GM21447 (cell line): Measurements from ENCODE around the gene ACVR1B.
"Not testable (repeated sequence)": the region's sequence is repeated elsewhere in the genome, so short reads cannot be mapped to it uniquely, and the experiment has no call there.

Experiments used
- ATAC-seq: cut with Tn5 transposase; IDR thresholded peaks from one replicate; pipeline ENCODE4 v1.9.1; 2021; ENCODE audit not compliant: unreplicated experiment

The ACVR1B gene

DNA sequence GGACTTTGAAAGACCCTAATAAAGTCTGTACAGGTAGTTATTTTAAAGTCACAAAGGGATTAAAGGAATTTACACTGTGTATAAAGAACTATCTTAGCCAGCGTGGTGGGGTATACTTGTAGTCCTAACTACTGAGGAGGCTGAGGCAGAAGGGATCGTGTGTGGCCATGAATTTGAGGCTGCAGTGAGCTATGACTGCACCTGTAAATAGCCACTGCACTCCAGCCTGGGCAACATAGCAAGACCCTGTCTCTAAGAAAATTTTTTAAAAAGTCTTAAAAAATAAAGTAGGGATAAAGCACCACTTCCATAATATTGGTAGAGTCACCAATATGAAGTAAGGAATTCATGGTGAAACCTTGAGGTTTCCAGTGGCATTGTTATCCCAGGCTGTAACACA is 18.1 kb downstream of the ACVR1B start:
- no peak for ATAC-seq

DNA sequence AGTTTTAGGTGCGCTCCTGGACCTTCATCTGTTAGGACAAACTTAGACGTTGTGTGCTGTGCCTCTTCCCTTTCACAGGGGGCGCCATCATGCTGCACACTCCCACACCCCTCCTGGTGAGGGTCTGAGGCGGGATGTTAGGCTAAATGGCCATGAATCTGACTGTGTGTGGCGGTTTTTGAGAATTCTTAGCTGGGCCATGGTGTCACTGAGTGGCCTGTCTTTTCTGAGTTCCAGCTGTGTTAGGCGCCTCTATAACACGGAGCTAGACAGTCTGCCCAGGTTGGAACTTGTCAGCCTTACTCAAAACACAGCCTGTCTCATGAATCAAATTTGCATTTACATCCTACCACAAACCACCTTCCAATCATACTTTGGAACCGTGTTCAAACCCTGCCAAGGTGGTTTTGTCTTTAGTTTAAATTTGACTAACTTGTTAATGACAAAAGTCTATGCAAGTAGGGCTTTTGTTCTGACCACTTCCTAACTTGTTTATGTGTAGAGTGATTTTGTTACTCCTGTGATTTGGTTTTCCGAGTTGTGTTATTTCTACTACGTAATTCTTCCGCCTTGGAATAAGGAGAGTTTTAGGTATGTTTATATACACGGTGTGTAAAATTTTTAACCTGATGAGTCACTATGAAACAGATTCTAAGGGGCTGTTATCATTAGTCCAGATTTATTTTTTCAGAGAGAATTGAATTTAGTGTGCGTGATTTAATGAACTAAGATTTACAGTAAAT is 19.6 kb downstream of the ACVR1B start:
- peak; percentile 88 for ATAC-seq

DNA sequence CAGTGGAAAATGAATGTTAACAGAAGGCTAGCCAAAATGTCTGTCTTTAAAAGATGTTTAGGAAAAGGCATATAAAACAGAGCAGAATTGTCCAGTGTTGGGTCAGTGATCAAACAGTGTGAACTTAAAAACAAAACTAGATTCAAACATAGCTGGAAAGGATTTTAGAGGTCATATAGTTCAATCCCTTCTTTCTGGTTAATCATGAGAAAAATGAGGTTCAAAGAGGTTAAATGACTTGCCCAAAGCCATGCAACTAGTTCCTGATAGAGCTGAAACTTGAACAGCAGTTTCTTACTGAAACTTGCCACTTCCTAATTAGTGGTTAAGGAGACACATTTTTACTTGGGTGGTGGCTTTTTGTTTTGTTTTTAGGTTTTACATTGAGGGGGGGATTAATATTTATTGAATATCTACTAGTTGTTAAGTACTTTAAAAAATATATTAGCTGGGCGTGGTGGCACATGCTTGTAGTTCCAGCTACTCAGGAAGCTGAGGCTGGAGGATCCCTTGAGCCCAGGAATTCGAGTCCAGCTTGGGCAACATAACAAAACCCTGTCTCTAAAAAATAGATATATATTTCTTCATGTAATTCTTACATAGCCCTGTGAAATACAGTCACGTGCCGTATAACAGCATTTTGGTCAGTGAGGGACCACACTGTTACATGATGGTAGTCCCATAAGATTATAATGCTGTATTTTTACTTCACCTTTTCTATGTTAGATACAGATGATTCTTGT is 20.4 kb downstream of the ACVR1B start:
- peak; percentile 36 for ATAC-seq

DNA sequence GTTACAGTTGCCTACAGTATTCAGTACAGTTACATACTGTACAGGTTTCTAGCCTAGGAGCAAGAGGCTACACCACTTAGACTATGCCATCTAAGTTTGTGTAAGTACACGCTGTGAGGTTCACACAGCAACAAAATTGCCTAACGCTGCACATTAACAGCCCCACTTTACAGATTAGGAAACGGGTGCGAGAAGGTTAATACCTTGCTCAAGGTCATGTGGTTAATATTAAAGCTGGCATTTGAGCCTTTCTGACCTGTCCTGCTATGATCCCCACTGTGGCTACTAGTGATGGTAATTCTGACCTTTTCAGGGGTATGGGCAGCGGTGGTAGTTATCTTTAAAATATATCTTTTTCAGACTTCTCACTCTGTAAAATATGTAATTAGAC is 20.9 kb downstream of the ACVR1B start:
- no peak for ATAC-seq

DNA sequence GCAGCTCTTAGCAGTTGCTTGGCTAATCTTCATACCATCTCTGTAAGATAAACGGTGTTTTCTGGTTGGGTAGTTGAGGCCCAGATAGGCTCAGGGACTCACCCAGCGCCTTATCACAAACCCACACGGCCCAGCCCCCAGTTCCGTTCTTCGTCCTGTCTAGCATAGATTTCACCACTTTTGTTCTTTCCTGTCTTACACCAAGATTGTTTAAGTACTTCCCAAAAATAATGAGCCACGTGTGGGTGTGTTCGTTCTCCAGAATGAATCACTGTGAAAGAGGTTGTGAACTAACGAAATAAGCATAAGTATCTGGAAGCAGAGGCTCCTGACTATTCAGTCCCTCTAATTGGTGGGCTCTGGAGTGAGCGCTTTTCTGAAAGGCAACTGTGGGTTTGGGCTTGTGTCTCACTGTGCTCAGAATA is 21.4 kb downstream of the ACVR1B start:
- ATAC-seq: no peak

DNA sequence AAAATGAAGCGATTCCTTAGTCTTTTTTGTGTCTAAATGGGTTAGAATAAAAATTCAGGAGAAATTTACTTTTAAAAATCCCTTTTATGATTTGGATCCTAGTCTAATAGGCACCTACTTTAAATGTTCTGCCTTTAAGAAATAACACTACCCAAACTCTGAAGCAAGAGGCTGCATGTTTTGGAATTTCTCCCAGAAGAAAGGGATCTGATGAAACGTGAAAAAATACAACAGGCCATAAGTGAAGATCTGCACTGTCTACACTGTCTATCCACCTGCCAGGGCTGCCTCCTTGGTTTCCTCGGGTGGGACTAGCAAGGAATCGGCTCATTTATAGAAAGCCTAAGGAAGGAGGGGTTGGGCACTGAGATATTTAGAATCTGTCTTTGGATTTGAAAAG is 22.1 kb downstream of the ACVR1B start:
- ATAC-seq: no peak

DNA sequence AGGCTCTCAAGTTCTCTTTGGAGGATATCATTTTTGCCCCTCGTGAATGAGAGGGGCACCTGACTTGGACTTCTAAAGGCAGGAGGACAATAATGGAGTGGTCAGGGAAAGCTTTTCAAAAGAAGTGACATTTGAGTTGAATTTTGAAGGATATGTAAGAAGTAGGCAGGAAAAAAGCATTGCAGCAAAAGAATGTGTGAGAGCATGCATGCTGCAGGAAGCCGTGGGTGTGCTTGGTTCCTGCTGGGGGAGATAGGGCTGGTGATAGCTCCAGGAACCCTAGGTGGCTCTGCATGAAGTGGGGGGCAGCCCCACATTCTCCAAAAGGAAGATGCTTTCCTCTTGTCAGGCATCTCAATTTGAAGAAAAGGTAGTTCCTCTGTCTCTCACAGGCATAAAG is 23.1 kb downstream of the ACVR1B start:
- ATAC-seq: no peak

DNA sequence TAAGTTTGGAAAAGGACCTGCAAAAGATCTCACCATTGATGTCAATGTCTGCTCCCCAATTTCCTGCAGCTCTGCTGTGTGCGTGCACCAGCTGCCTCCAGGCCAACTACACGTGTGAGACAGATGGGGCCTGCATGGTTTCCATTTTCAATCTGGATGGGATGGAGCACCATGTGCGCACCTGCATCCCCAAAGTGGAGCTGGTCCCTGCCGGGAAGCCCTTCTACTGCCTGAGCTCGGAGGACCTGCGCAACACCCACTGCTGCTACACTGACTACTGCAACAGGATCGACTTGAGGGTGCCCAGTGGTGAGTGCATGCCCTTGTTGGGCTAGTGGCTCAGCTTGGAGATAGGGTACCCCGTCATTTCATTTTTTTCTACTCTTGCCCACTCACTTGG is 23.7 kb downstream of the ACVR1B start:
- ATAC-seq: no peak

DNA sequence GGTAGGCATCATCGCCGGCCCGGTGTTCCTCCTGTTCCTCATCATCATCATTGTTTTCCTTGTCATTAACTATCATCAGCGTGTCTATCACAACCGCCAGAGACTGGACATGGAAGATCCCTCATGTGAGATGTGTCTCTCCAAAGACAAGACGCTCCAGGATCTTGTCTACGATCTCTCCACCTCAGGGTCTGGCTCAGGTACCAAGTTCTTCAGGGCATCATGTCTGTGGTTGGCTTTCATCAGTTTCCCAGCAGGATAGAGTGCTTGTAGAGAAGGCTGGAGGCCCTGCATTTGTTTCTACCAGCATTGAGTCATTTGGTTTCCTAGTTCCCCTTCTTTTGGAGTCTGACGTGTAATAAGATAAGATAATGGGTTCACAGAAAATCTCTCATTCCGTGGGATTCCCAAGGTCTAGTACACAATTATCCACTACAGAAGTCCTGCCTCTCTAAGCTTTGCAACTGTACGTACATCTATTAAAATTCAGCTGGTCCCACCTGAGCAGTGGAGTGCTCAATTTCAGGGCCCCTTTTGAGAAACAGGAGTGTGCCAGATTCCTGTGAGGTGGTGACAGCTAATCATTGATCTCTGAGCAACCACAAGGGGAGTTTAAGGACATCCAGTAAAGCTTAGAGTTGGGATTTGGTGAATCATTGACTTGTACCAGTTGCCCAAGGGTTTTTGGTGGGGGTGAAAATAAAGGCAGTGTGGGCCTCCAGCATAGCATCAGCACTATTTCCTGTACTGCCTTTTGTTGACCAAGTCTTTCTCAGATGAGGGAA is 25.1 kb downstream of the ACVR1B start:
- ATAC-seq: no peak

DNA sequence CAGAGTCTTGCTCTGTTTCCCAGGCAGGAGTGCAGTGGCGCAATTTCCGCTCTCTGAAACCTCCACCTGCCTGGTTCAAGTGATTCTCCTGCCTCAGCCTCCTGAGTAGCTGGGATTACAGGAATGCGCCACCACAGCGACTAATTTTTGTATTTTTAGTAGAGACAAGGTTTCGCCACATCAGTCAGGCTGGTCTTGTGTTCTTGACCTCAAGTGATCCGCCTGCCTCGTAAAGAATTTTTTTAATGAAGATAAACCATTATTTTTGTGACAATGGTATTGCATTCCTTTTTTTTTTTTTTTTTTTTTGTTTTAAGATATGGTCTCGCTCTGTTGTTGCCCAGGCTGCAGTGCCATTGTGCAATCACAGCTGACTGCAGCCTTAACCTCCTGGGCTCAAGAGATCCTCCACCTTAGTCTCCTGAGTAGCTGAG is 25.8 kb downstream of the ACVR1B start:
- no peak for ATAC-seq

DNA sequence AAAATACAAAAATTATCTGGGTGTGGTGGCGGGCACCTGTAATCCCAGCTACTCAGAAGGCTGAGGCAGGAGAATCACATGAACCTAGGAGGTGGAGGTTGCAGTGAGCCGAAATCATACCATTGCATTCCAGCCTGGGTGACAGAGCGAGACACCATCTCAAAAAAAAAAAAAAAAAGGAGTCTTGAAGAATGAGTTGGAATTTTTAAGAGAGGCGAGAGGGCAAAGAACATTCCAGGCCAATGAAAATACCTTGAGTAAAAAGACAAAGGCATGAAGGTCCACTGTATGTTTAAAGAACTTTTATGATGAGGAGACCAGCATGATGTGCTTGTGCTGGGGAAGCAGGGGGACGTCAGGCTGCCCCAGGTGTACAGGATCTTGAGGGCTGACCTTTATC is 27.8 kb downstream of the ACVR1B start:
- not testable (repeated sequence) for ATAC-seq

DNA sequence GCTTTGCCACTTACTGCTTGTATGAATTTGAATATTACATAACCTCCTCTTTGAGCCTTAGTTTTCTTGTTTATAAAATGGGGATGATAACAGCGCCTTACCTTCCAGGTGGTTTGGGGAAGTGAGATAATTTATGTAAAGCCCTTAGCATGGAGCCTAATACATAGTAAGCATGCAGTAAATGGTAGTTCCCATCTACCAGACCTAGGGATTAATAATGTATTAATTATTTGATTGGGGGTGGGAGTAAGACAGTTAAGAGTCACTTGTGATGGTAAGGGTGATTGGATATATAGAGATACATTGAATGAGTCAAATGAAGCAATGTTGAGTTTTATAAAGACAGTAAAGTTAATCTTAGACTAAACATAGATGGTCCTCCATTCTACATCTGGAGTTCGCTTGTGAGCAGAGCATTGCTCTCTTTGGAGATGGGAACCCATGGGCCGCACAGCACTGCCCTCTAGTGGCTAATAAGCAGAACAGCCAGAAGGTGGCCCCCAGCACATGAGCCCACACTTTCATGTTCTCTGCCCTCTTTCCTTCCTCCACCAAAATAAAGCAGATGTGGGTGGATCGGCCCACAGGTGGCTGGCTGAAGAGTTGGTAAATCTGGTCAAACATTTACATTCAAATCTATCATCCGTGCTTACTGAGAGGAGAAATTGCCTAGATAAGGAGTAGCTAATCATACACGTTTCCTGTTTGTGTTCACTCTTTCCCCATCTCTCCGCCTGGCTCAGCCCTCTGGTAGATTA is 28.7 kb downstream of the ACVR1B start:
- ATAC-seq: peak; percentile 72

DNA sequence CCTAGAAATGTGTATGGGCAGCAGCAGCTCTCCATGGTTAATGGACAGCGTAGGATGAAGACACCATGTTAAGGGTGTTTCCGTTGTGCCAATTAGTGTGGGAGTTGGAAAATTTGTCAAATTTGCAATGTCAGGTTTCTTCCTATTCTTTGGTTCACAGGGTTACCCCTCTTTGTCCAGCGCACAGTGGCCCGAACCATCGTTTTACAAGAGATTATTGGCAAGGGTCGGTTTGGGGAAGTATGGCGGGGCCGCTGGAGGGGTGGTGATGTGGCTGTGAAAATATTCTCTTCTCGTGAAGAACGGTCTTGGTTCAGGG is 29.3 kb downstream of the ACVR1B start:
- no peak for ATAC-seq

DNA sequence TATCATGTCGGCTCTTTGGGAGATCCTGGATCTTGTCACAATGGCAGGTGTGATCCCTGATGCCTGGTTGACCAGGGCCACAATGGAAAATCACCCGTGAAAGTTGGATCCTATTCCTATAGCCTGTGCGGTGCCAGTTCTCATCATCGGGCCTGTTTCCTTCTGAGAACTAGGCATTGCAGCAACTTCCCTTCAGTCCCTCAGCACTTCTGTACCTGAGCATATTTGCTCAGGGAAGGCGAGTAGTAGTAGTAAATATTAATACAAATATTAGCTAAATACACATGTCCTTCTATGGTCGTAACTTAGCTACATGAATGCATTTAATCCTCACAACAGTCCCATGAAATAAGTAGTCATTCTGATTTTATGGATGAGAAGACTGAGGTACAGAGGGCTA is 33.2 kb downstream of the ACVR1B start:
- ATAC-seq: no peak

DNA sequence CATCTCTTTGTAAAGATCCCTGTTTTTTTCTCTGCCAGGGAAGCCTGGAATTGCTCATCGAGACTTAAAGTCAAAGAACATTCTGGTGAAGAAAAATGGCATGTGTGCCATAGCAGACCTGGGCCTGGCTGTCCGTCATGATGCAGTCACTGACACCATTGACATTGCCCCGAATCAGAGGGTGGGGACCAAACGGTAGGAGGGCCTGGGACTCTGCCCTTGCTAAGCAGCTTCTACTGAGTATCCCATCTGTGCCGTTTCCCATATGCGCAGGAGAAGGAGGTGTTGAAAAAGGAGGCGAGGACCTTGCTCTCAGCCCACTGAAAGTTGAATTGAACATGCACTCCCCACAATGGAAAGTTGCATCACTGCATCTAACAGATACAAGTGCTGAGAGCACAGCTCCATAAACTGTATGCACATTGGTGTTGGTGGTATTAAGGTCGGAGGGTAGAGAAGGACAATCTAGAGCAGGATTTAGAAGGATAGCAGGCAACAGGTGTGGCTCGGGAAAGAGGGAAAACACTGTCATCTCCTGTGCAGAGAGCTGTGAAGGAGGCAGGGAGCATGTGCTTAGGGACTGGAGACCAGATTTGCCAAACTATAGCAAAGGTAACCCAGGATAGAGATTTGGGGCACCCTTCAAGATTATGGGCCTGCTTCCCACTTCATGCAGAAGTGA is 33.8 kb downstream of the ACVR1B start:
- ATAC-seq: no peak

DNA sequence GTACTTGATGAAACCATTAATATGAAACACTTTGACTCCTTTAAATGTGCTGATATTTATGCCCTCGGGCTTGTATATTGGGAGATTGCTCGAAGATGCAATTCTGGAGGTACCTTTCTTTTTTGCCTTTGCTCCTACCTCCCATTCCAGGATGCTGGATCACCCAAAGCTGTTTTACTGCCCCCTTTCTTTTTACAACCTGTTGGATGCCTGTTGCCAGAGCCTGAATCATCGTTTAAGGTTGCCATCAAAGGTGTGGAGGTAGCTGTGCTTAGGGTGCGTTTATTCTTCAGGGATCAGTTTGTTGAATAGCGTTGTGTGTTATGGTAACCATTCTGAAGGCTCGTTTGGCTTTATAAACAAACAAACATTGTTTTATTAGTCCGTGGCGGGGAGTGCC is 35.3 kb downstream of the ACVR1B start:
- ATAC-seq: no peak

DNA sequence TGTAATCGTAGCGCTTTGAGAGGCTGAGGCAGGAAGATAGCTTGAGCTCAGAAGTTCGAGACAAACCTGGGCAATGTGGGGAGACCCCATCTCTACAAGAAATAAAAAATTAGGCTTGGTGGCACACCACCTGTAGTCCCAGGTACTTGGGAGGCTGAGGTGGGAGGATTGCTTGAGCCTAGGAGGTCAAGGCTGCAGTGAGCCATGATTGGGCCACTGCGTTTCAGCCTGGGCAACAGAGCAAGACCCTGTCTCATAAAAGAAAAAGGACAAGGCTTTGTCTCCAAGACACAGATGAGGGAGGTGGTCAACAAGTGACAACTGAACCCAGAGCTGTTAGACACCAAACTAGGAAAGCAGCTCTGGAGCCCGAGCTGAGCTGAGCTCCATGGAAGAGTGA is 40.7 kb downstream of the ACVR1B start:
- ATAC-seq: no peak

DNA sequence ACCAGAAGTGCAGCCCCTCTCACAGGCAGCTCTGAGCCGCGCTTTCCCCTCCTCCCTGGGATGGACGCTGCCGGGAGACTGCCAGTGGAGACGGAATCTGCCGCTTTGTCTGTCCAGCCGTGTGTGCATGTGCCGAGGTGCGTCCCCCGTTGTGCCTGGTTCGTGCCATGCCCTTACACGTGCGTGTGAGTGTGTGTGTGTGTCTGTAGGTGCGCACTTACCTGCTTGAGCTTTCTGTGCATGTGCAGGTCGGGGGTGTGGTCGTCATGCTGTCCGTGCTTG is 43.0 kb downstream of the ACVR1B start:
- ATAC-seq: no peak

DNA sequence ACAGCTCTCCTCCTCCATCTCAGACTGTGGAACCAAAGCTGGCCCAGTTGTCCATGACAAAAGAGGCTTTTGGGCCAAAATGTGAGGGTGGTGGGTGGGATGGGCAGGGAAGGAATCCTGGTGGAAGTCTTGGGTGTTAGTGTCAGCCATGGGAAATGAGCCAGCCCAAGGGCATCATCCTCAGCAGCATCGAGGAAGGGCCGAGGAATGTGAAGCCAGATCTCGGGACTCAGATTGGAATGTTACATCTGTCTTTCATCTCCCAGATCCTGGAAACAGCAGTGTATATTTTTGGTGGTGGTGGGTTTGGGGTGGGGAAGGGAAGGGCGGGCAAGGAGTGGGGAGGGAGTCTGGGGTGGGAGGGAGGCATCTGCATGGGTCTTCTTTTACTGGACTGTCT is 43.5 kb downstream of the ACVR1B start:
- no peak for ATAC-seq

DNA sequence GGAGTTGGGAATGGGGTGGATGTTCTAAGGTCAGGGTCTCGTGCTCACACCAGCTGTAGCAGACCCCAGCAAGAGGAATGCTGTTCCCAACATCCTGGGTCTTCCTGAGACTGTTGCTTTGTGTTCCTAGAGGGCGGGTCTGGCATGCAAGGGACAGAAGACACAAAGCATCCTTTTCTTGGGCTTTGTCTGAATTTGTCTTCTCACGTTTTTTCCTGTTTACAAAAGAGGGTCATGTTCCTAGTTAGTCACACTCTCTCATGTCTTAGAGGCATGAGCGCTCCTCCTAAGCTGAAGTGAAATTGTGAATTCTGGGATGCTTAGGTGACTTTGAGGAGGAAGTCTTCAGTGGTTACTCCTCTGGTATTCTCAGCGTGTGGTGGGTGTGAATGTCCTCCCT is 45.6 kb downstream of the ACVR1B start:
- no peak for ATAC-seq

DNA sequence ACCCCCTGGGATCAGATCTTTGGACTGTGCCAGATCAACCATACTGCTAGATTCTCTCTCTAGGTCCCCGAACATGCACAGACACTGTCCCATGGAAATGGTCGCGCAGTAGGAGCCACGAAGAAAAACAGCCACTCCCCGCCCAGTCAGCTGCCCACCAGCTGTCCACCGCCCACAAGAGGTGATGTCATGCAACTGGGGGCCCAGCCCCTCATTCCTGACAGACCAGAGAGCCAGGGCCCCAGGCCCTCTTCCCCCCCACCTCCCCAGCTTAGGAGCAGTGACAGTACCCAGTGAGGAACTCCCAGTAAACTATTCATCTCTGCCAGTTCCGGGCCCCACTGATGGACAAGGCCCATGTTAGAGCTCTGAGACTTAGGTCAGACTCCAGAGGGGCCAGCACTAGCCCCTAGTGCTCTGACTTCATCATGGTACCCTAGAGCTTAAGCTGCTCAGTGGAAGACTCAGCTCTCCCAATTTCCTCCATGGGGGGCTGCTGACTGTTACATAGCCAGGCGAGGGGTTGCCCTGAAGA is 51.6 kb downstream of the ACVR1B start:
- ATAC-seq: no peak
